B cell (primary cell): ENCODE results near the gene M6PR. TPM values are rescaled to one million over a fixed set of nuclear protein-coding genes. Genes with fewer than 3 reads are reported as not detected.
"Not testable (repeated sequence)": the region's sequence is repeated elsewhere in the genome, so short reads cannot be mapped to it uniquely, and the experiment has no call there.

ENCODE experiments used
- ATAC-seq: fragments of 200-7000 bp; cut with Tn5 transposase; one replicate; pipeline ENCODE4 v1.10.0; 2021; ENCODE audit warnings: low read depth, mild to moderate bottlenecking, moderate number of reproducible peaks, moderate library complexity
- CTCF ChIA-PET: fragments of 350-600 bp; sonication (Branson Sonifier 250); formaldehyde crosslinking; loops from one replicate; lab custom pipeline; 2021; ENCODE audit warnings: antibody characterized with exemption, inconsistent platforms; lab: Charles Lee
- POLR2A ChIA-PET: fragments of 350-600 bp; sonication (Branson Sonifier 250); formaldehyde crosslinking; loops from one replicate; lab custom pipeline; 2021; ENCODE audit warnings: antibody characterized with exemption; lab: Charles Lee
- DNase-seq: peaks from one replicate; pipeline ENCODE4 v3.0.0; 2013
- H2AFZ ChIP-seq: 2 replicates; pipeline ENCODE4 v1.6.1; 2012; ENCODE audit warnings: mild to moderate bottlenecking, low read depth, low read length; ENCODE audit not compliant: insufficient read depth, poor library complexity, severe bottlenecking
- H3K27ac ChIP-seq, 2 donors: 1 replicate in 1 of 2; 2 replicates in 1 of 2; pipeline ENCODE4 v1.5.1; 2012 to 2013; ENCODE audit warnings: low read length in 2 of 2, mild to moderate bottlenecking in 2 of 2, moderate library complexity in 1 of 2
- H3K27me3 ChIP-seq, 4 experiments: fragments of 200-600 bp in 1 of 4; sonication (generic) in 1 of 4; replicated peaks in 1 of 4; 1 replicate in 2 of 4; 2 replicates in 2 of 4; pipeline versions ENCODE4 v1.6.1 to v1.7.0; 2013 to 2016; ENCODE audit warnings: low read length in 3 of 4, mild to moderate bottlenecking in 2 of 4, mixed read lengths in 1 of 4, moderate library complexity in 1 of 4; ENCODE audit not compliant: insufficient read depth in 4 of 4, control insufficient read depth in 3 of 4; ENCODE audit errors: control extremely low read depth in 1 of 4
- H3K36me3 ChIP-seq, 2 experiments: replicated peaks in 1 of 2; 1 replicate in 1 of 2; 2 replicates in 1 of 2; pipeline versions ENCODE4 v1.6.1 to v1.7.1; 2013; ENCODE audit warnings: low read length in 1 of 2; ENCODE audit not compliant: insufficient read depth in 2 of 2, control insufficient read depth in 1 of 2; ENCODE audit errors: control extremely low read depth in 1 of 2, extremely low read depth in 1 of 2
- H3K4me1 ChIP-seq, 2 donors: fragments of 200-600 bp in 1 of 2; sonication (generic) in 1 of 2; 1 replicate in 1 of 2; 2 replicates in 1 of 2; pipeline versions ENCODE4 v1.5.1 to v1.6.1; 2013 to 2017; ENCODE audit warnings: low read length in 2 of 2; ENCODE audit not compliant: control insufficient read depth in 2 of 2, insufficient read depth in 2 of 2
- H3K4me2 ChIP-seq: replicated peaks from 2 replicates; pipeline ENCODE3; 2012; ENCODE audit warnings: mild to moderate bottlenecking, low read depth, low read length; ENCODE audit not compliant: poor library complexity, severe bottlenecking
- H3K4me3 ChIP-seq, 5 experiments: fragments of 200-600 bp in 1 of 5; sonication (generic) in 1 of 5; 1 replicate in 3 of 5; 2 replicates in 2 of 5; pipeline versions ENCODE4 v1.5.1 to v1.7.0; 2011 to 2016; ENCODE audit warnings: low read length in 4 of 5, mild to moderate bottlenecking in 4 of 5, low read depth in 2 of 5, control low read depth in 1 of 5, moderate library complexity in 1 of 5; ENCODE audit not compliant: insufficient read depth in 1 of 5; ENCODE audit errors: control extremely low read depth in 1 of 5, extremely low read depth in 1 of 5
- H3K79me2 ChIP-seq: fragments of 200-600 bp; sonication (generic); one replicate; pipeline ENCODE4 v1.6.0; 2016; ENCODE audit warnings: low read length; ENCODE audit not compliant: control insufficient read depth, insufficient read depth
- H3K9ac ChIP-seq: fragments of 200-600 bp; sonication (generic); 2 replicates; pipeline ENCODE4 v1.6.1; 2017; ENCODE audit warnings: mild to moderate bottlenecking, low read length, moderate library complexity
- H3K9me3 ChIP-seq, 3 donors: one replicate each; pipeline versions ENCODE4 v1.6.1 to v1.7.1; 2013; ENCODE audit warnings: low read length in 2 of 3; ENCODE audit not compliant: control insufficient read depth in 2 of 3, insufficient read depth in 1 of 3; ENCODE audit errors: control extremely low read depth in 1 of 3
- H4K20me1 ChIP-seq: 2 replicates; pipeline ENCODE4 v1.6.0; 2012; ENCODE audit warnings: mild to moderate bottlenecking, low read length; ENCODE audit not compliant: insufficient read depth, control insufficient read depth, poor library complexity, severe bottlenecking
- H3K27ac Mint-ChIP-seq: one replicate; pipeline ENCODE4 v1.8.0; 2021; ENCODE audit warnings: mixed read lengths
- H3K27me3 Mint-ChIP-seq: one replicate; pipeline ENCODE4 v1.8.0; 2021; ENCODE audit warnings: mixed read lengths
- H3K4me1 Mint-ChIP-seq: one replicate; pipeline ENCODE4 v1.8.0; 2021; ENCODE audit warnings: mixed read lengths
- H3K4me3 Mint-ChIP-seq: one replicate; pipeline ENCODE4 v1.8.0; 2021; ENCODE audit warnings: mixed read lengths
- H3K9me3 Mint-ChIP-seq: one replicate; pipeline ENCODE4 v1.8.0; 2022; ENCODE audit warnings: mixed read lengths; ENCODE audit not compliant: insufficient read depth
- EZH2 ChIP-seq: IDR thresholded peaks from 2 replicates; pipeline ENCODE4 v1.6.1; 2012; ENCODE audit warnings: borderline replicate concordance, low read depth, mild to moderate bottlenecking, moderate library complexity, low read length; ENCODE audit not compliant: insufficient read depth, poor library complexity, severe bottlenecking
- whole genome bisulfite sequencing: methylation state at CpG from one replicate; pipeline ENCODE4 v1.1.5; 2013; ENCODE audit warnings: missing lambda C conversion rate; ENCODE audit not compliant: insufficient coverage; 5-methylcytosine and 5-hydroxymethylcytosine counted together
- intact Hi-C: fragments of 100-400 bp; cut with micrococcal nuclease; formaldehyde crosslinking; loops from one replicate; pipeline ENCODE4 v1.10.0; 2022
- polyA plus RNA-seq: library from polyadenylated mRNA; depleted of rRNA; stranded (reverse); fragments of >200 nt; gene quantifications from 2 replicates; pipeline ENCODE4 v1.2.3, GENCODE V29; 2012
- total RNA-seq, 2 donors: library from RNA; stranded (reverse); fragments of 120-200 nt in 1 of 2; gene quantifications; 1 replicate in 1 of 2; 2 replicates in 1 of 2; pipeline versions ENCODE4 v1.2.3 to v1.2.4, GENCODE V29; 2013 to 2022
- TF ChIP-seq, protein P1 (sequence below): fragments of 200-600 bp; IDR thresholded peaks from one replicate; pipeline ENCODE4 v1.8.0; 2022; ENCODE audit warnings: antibody characterized with exemption, mild to moderate bottlenecking

Gene M6PR
- total and polyA plus RNA-seq, 2 donors (not counting 1 experiment from before 2014, with no cell fraction given), result 58.8 to 204 TPM

DNA sequence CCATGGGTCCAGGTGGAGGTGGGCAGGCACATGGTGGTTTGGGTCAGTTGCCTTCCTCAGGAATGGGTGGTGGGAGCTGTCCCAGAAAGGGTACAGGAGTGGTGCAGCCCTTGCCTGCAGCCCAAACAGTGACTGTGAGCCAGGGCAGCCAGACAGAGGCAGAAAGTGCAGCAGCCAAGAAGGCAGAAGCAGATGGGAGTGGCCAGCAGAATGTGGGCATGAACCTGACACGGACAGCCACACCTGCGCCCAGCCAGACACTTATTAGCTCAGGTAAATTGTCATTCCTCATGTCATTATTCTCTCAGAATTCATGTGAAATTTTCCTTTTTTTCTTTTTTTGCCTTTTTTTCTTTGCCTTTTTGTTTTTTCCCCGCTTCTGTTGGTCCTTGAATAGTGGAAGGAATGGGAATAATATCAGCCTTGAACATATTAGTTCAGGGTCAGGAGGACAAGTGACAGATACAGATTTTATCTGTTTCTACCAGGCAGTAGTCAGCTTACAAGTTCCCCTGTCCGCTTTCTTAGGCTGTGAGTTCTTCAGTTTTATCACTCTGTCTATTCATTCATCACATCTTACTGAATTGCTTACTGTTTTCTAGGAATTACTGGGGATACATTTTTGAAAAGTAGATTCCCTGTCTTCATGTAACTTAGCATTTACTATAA is 18.7 kb downstream of the M6PR start:
- H4K20me1 ChIP-seq, H3K27ac Mint-ChIP-seq, H3K27me3 ChIP-seq, CTCF ChIA-PET, H3K4me3 ChIP-seq, H3K4me1 ChIP-seq, DNase-seq, H3K4me3 Mint-ChIP-seq, H3K9me3 Mint-ChIP-seq, H3K79me2 ChIP-seq, H3K27me3 Mint-ChIP-seq, H3K27ac ChIP-seq, H3K9ac ChIP-seq, POLR2A ChIA-PET, H3K4me1 Mint-ChIP-seq, ATAC-seq, intact Hi-C loops, H2AFZ ChIP-seq, H3K9me3 ChIP-seq, H3K4me2 ChIP-seq: not testable (repeated sequence)
- WGBS, result no CpG with 5 or more reads among the region's 4 CpGs
- H3K36me3 ChIP-seq, result peaks cover 10 to 29% of the 10 kb centered on the region in 2 experiments

DNA sequence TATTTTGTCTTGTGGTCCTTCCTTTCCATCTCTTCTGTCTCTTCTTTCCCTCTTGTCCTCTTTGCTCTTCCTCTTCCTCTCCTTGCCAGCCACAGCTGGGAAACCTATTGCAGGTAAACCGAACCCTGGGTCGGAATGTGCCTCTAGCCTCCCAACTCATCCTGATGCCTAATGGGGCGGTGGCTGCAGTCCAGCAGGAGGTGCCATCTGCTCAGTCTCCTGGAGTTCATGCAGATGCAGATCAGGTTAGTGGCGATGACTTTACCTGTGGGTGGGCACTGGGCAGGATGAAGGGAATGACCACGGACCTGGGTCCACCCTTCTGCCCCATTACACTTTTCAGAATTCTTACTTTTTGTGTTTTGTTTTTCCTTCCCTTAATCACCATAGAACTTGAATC is 26.9 kb downstream of the M6PR start:
- intact Hi-C loops, result no loop called here
- WGBS, result 100% methylated on average over 3 of the region's 5 CpGs
- H3K27me3 Mint-ChIP-seq, result no peaks in the 10 kb centered on the region
- H3K4me3 Mint-ChIP-seq, result no peak overlapping the region
- ChIA-PET POLR2A (no interaction called here), CTCF (no interaction called here)
- H3K9me3 ChIP-seq, result no peaks in the 10 kb centered on the region
- no peak overlapping the region for H3K27ac ChIP-seq
- H3K36me3 ChIP-seq, result peaks cover 1 to 51% of the 10 kb centered on the region in 2 experiments
- TF ChIP-seq, protein P1, sequence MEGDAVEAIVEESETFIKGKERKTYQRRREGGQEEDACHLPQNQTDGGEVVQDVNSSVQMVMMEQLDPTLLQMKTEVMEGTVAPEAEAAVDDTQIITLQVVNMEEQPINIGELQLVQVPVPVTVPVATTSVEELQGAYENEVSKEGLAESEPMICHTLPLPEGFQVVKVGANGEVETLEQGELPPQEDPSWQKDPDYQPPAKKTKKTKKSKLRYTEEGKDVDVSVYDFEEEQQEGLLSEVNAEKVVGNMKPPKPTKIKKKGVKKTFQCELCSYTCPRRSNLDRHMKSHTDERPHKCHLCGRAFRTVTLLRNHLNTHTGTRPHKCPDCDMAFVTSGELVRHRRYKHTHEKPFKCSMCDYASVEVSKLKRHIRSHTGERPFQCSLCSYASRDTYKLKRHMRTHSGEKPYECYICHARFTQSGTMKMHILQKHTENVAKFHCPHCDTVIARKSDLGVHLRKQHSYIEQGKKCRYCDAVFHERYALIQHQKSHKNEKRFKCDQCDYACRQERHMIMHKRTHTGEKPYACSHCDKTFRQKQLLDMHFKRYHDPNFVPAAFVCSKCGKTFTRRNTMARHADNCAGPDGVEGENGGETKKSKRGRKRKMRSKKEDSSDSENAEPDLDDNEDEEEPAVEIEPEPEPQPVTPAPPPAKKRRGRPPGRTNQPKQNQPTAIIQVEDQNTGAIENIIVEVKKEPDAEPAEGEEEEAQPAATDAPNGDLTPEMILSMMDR, result no peak
- TF ChIP-seq EZH2, result no peak
- ATAC-seq (no peak), DNase-seq (no peak)
- no peaks in the 10 kb centered on the region for H3K4me1 Mint-ChIP-seq
- H3K9ac ChIP-seq, result no peak overlapping the region
- no peaks in the 10 kb centered on the region for H3K4me1 ChIP-seq
- H3K79me2 ChIP-seq, result peaks cover 13% of the 10 kb centered on the region
- H3K4me2 ChIP-seq, result no peak overlapping the region
- no peaks in the 10 kb centered on the region for H4K20me1 ChIP-seq
- H3K27ac Mint-ChIP-seq, result no peak overlapping the region
- H3K9me3 Mint-ChIP-seq, result no peaks in the 10 kb centered on the region
- no peak overlapping the region for H3K4me3 ChIP-seq
- no peak overlapping the region for H2AFZ ChIP-seq
- H3K27me3 ChIP-seq, result no peaks in the 10 kb centered on the region

DNA sequence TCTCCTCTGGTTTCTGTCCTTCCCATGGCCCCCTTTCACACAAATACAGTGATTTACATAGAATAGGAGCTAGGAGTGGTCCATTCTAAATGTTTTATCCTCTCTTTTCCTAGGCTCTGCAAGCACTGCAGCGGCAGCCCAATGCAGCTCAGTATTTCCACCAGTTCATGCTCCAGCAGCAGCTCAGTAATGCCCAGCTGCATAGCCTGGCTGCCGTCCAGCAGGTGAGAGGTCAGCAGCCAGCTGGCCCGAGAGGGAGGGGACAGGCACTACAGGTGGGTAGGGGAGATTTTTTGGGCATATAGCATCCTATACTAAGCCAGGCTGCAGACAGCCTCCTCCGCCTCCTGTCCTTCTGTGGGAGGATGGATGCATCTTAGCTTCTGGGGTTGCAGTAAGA is 29.8 kb downstream of the M6PR start:
- Histone ChIP-seq H3K4me1 (peaks cover 11 to 12% of the 10 kb centered on the region in 2 donors), H3K79me2 (peaks cover 22% of the 10 kb centered on the region), H3K36me3 (peaks cover 1 to 39% of the 10 kb centered on the region in 2 experiments)
- H3K9me3 ChIP-seq, H3K27ac Mint-ChIP-seq, H3K27ac ChIP-seq, POLR2A ChIA-PET, H3K4me3 Mint-ChIP-seq, H3K27me3 Mint-ChIP-seq, CTCF ChIA-PET, H3K9ac ChIP-seq, H4K20me1 ChIP-seq, H3K9me3 Mint-ChIP-seq, H3K4me3 ChIP-seq, H3K27me3 ChIP-seq, H2AFZ ChIP-seq, ATAC-seq, DNase-seq, H3K4me2 ChIP-seq, H3K4me1 Mint-ChIP-seq: not testable (repeated sequence)
- intact Hi-C loops, result loop anchor here (10.0 kb wide), 1 partner anchor 115 kb away; no protein-coding TSS in a partner anchor
- WGBS, result no CpG with 5 or more reads among the region's 4 CpGs
